GM18907 (cell line): Measurements from ENCODE around the gene PMEL.
"Not testable (repeated sequence)": the region's sequence is repeated elsewhere in the genome, so short reads cannot be mapped to it uniquely, and the experiment has no call there.

Source experiments
- ATAC-seq: cut with Tn5 transposase; IDR thresholded peaks from one replicate; pipeline ENCODE4 v1.9.1; 2021; ENCODE audit warnings: mild to moderate bottlenecking, moderate library complexity; ENCODE audit not compliant: unreplicated experiment

Gene PMEL

DNA sequence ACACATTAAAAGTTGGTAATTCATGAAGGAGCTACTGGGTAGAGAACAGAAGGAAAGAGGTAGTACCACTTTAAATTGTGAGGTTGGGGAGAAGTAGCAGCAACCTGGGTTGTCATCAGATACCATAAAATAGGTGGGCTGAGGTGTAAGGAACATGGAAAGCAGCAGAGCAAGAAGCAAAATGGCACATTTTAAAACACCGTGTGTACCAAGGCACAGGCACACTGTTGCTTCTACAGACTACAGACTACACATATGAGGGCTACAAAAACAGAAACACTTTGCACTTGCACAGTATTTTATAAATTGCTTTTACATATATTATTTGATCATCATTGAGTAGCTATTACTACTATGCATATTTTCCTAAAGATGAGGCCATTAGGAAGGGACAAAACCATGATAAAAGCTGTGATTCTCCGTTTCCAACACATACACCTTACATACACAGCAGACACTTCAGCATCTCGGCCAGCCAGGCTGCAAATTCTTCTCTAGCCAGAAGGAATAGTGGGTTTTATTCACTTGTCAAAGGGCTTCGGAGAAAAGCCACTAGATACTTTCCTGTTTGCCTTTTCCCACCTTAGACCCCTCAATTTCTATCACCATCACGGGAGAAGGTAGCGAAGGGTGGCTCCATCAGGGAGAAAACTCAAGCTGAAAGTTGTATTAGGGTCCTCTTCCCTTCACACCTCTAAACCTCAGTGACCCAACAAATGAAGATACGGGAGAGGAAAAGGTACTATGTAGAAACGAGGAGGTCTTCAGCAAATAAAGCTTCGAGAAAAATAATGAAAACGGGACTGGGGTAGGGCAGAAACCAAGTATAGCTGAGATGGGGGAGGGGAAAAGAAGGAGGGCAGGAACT is 39.7 kb downstream of the PMEL start:
- no peak for ATAC-seq

- ATAC-seq = no peak
Observed at GRCh38 chr12:55925371-55925770, 40.5 kb downstream of the PMEL start.

- not testable (repeated sequence) for ATAC-seq
Observed at GRCh38 chr12:55923648-55924047, 42.2 kb downstream of the PMEL start.

DNA sequence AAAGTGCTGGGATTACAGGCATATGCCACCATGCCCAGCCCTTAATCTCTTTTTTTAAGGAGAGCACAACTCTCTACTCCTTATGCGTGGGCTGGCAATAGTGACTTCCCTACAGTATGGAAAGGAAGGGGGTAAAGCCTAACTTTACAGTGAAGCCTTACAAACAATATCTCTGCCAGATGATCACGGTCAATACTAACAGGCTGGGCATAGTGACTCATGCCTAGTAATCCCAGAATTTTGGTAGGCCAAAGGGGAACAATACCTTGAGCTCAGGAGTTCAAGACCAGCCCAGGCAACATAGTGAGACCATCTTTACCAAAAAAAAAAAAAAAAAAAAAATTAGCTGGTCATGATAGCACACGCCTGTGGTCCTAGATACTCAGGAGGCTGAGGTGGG is 43.7 kb downstream of the PMEL start:
- no peak for ATAC-seq

DNA sequence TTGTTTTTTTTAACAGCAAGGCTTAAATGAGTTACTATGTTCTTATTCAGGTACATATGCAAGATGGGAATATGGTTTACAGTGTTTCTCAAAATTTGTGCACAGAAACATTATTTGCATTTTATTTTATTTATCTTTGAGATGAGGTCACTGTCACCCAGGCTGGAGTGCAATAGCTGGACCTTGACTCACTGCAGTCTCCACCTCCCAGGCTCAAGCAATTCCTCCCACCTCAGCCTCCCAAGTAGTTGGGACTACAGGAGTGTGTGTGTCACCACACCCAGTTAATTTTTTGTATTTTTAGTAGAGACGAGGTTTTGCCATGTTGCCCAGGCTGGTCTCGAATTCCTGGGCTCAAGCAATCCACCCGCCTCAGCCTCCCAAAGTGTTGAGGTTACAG is 46.8 kb downstream of the PMEL start:
- not testable (repeated sequence) for ATAC-seq

- ATAC-seq = no peak
Observed at GRCh38 chr12:55915482-55915859, 50.4 kb downstream of the PMEL start.

DNA sequence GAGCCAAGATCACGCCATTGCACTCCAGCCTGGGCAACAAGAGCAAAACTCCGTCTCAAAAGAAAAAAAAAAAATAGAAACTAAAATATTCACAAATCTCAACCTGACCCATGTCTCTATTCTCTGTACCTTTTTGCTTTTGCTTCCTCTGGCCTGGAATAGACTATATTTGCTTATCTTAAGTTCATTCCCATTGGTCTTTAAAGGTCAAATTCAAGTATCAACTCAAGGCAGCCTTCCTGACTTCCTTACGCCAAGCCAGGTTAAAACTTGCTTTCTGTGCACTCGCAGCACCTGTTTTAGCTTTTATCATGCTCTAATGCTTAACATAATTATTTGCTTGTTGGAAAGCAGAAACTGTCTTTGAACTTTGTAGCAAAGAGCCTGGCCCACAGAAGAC is 52.9 kb downstream of the PMEL start:
- ATAC-seq = no peak

GRCh38 chr12:55909513-55909884 is 56.3 kb downstream of the PMEL start:
- ATAC-seq = no peak

DNA sequence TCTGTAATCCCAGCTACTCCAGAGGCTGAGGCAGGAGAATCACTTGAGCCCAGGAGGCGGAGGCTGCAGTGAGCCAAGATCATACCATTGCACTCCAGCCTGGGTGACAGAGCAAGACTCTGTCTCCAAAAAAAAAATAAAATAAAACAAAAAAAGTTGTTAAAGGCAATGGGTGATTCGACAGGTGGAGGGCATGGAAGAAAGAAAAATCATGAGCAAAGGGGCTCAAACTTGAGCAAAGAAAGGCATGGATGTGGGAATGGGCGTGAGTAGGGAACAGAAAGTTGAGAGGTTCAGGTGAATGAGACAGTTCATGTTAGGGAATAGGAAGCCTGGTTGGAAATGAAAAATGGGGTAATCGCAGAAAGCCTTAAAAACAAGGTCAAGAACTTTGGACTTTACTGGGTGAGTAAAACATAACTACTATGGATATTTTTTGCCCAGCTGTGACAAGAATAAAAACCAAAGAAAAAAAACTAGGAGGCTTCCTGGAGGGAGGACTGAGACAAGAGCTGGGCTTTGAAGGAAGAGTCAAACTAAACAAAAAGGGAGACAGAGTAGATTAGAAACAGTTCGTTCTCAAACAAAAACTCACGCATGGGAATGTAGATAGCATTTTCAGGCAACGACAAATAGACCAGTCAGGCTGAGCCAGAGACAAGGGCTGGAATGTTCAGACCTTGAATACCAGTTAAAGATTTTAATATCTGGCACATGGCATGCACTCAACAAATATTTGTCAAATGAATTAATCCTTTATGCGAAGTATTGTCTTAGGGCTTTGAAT is 56.9 kb downstream of the PMEL start:
- ATAC-seq = no peak

- no peak for ATAC-seq
Observed at GRCh38 chr12:55906056-55906455, 59.8 kb downstream of the PMEL start.
